Mesodermal cell (in vitro differentiated cells): ENCODE results near the gene C15orf61.

ENCODE experiments used
- H3K27ac ChIP-seq: 2 replicates; pipeline ENCODE4 v1.7.0; 2013; ENCODE audit warnings: mild to moderate bottlenecking, low read depth, low read length, moderate library complexity; ENCODE audit not compliant: severe bottlenecking
- H3K36me3 ChIP-seq: 2 replicates; pipeline ENCODE4 v1.7.1; 2013; ENCODE audit warnings: mild to moderate bottlenecking, low read length, moderate library complexity; ENCODE audit not compliant: control insufficient read depth, insufficient read depth
- H3K4me1 ChIP-seq: one replicate; pipeline ENCODE4 v1.7.1; 2013; ENCODE audit warnings: mild to moderate bottlenecking, low read length; ENCODE audit not compliant: insufficient read depth, control insufficient read depth, poor library complexity, severe bottlenecking
- H3K4me3 ChIP-seq: 2 replicates; pipeline ENCODE4 v1.7.0; 2013; ENCODE audit warnings: low read length, control low read depth, mild to moderate bottlenecking; ENCODE audit not compliant: insufficient read depth, poor library complexity, severe bottlenecking; ENCODE audit errors: extremely low read depth
- H3K9me3 ChIP-seq: 2 replicates; pipeline ENCODE4 v1.7.1; 2013; ENCODE audit warnings: mild to moderate bottlenecking, low read length, moderate library complexity; ENCODE audit not compliant: control insufficient read depth
- WGBS, 2 experiments: methylation state at CpG; one replicate each; pipeline ENCODE4 v1.1.5; 2013; ENCODE audit warnings: missing lambda C conversion rate in 2 of 2; ENCODE audit not compliant: insufficient coverage in 2 of 2; 5-methylcytosine and 5-hydroxymethylcytosine counted together

The C15orf61 gene

GRCh38 chr15:67504796-67505195 is 16.1 kb upstream of the C15orf61 start:
- no peaks in the 10 kb centered on the region for H3K9me3 ChIP-seq
- H3K36me3 ChIP-seq = no peaks in the 10 kb centered on the region
- WGBS, 2 experiments = 90 to 95% methylated on average over 2 to 5 of the region's 5 CpGs
- H3K4me3 ChIP-seq = no peak overlapping the region
- H3K4me1 ChIP-seq = no peaks in the 10 kb centered on the region
- no peak overlapping the region for H3K27ac ChIP-seq

DNA sequence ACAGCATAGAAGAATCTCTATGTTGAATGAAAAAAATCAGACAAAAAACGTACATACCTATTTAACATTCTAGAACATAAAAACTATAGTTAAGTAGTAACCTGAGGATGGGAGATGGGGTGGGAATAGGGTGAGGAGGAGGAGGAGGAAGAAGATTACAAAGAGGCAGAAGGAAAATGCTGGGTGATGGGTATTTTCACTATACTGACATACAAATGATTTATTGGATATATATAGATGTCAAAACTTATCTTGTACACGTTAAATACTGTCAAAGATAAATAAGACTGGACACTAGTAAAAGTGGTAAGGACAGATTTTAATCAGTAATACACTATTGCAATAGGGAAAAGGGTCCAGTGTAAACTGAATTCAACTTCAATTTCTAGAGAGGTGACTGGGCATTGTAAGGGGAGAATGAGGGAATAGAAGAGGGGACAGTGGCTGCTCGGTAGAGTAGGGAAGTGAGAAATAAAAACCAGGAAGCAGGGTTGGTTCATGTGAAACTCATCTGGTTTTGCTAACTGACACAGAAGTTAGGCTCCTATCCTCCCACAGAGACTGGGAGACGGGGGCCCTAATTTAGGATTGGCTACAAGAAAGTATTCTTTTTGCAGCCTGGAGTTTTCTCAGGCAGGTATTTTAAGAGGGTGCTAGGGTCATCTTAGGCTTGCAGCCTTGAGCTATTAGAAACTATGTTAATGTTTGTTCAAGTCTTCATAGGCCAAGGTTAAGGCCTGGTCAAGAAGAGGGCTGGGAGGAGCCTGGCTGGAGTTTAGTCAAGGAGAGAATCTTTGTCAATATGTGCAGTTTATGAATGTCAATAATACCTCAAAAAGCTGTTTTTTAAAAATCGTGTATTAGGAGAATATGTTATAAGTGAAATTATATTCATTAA is 15.0 kb upstream of the C15orf61 start:
- no peak overlapping the region for H3K27ac ChIP-seq
- no peak overlapping the region for H3K4me3 ChIP-seq
- 85 to 90% methylated on average over 1 to 2 of the region's 5 CpGs for WGBS, 2 experiments
- peaks cover 3% of the 10 kb centered on the region for H3K4me1 ChIP-seq
- H3K9me3 ChIP-seq = no peaks in the 10 kb centered on the region
- no peaks in the 10 kb centered on the region for H3K36me3 ChIP-seq

- H3K4me1 ChIP-seq = peaks cover 5% of the 10 kb centered on the region
- 98% methylated on average over 6 of the region's 11 CpGs; no CpG with 5 or more reads in 1 of the 2 experiments for WGBS, 2 experiments
These were observed 13.9 kb upstream of the C15orf61 start for GRCh38 chr15:67506775-67507747.

DNA sequence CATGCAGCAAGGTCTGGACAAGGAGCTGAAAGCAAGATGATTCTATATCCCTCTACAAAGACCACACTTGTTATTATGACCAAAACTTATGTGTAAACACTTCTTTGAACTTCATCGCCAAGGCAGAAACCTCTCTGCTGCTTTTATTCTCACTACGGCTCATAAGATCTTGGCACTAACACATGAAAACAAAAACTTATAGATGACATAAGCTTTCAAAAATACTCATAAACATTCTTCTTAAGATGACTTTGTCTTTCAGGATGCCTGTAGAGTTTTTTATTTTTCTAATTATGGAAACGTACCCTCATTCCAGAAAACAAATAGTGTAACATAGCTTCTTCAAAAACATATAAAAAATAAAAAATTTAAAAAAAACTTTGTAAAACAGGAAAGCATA is 12.5 kb upstream of the C15orf61 start:
- H3K4me1 ChIP-seq = peaks cover 5% of the 10 kb centered on the region
- WGBS, 2 experiments = 100% methylated on average over 2 of the region's 3 CpGs
- H3K4me3 ChIP-seq = no peak overlapping the region
- no peak overlapping the region for H3K27ac ChIP-seq
- no peaks in the 10 kb centered on the region for H3K9me3 ChIP-seq
- H3K36me3 ChIP-seq = peaks cover 4% of the 10 kb centered on the region

More at GRCh38 chr15:67506775-67507747, 13.9 kb upstream of the C15orf61 start:
- H3K36me3 ChIP-seq = no peaks in the 10 kb centered on the region
- H3K4me3 ChIP-seq = no peak overlapping the region
- H3K9me3 ChIP-seq = no peaks in the 10 kb centered on the region
- H3K27ac ChIP-seq = no peak overlapping the region

GRCh38 chr15:67509918-67510317 is 11.0 kb upstream of the C15orf61 start:
- no peak overlapping the region for H3K4me3 ChIP-seq
- peaks cover 5% of the 10 kb centered on the region for H3K4me1 ChIP-seq
- no peaks in the 10 kb centered on the region for H3K9me3 ChIP-seq
- H3K36me3 ChIP-seq = peaks cover 4% of the 10 kb centered on the region
- H3K27ac ChIP-seq = no peak overlapping the region
- 97 to 100% methylated on average over 4 of the region's 4 CpGs for WGBS, 2 experiments

GRCh38 chr15:67510597-67511190 is 10.2 kb upstream of the C15orf61 start:
- 93% methylated on average over 6 of the region's 7 CpGs; no CpG with 5 or more reads in 1 of the 2 experiments for WGBS, 2 experiments
- Histone ChIP-seq H3K36me3 (peaks cover 4% of the 10 kb centered on the region), H3K27ac (no peak overlapping the region), H3K4me1 (peaks cover 5% of the 10 kb centered on the region), H3K9me3 (no peaks in the 10 kb centered on the region), H3K4me3 (no peak overlapping the region)

- Histone ChIP-seq H3K27ac (no peak overlapping the region), H3K9me3 (no peaks in the 10 kb centered on the region), H3K36me3 (peaks cover 4% of the 10 kb centered on the region), H3K4me1 (peaks cover 5% of the 10 kb centered on the region), H3K4me3 (no peak overlapping the region)
- WGBS, 2 experiments = no CpG with 5 or more reads among the region's 3 CpGs
These were observed 9.3 kb upstream of the C15orf61 start for GRCh38 chr15:67511606-67512005.

GRCh38 chr15:67512140-67512539 is 8.8 kb upstream of the C15orf61 start:
- WGBS, 2 experiments = no CpG with 5 or more reads among the region's 3 CpGs
- no peak overlapping the region for H3K4me3 ChIP-seq
- no peaks in the 10 kb centered on the region for H3K9me3 ChIP-seq
- peaks cover 4% of the 10 kb centered on the region for H3K36me3 ChIP-seq
- peaks cover 5% of the 10 kb centered on the region for H3K4me1 ChIP-seq
- H3K27ac ChIP-seq = no peak overlapping the region

DNA sequence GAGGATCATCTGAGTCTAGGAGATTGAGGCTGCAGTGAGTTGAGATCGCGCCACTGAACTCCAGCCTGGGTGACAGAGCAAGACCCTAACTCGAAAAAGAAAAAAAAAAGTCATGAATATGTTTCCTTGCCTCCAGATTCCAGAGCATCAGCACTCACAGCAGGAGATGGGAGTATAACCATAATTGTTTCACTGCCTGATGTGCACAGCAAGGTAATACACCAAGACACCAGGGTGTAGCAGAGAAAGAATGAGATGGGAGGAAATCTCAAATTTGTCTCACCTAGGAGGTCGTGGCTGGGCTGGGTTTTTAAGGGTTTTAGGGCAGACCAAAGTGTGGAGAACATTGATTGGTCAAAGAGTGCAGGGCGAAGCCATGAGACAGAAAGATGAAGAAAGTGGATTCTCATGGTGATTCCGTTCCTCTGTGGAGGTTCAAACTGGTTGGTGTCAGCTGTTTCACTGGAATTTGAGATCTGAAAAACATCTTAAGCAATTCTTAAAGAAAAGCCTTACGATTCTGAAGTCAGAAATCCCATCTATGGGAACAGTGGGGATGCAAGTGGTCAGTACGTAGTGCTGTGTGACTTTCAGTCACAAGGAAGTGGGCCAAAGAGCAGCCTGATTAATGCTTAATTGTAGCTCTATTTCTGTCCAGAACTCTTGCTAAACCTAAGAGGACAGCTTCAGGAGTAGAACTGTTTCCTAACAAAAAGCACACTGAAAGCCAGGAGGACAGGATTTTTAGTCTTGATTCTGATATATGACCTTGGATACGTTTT is 7.8 kb upstream of the C15orf61 start:
- H3K27ac ChIP-seq = no peak overlapping the region
- no peaks in the 10 kb centered on the region for H3K9me3 ChIP-seq
- peaks cover 4% of the 10 kb centered on the region for H3K36me3 ChIP-seq
- peaks cover 5% of the 10 kb centered on the region for H3K4me1 ChIP-seq
- no peak overlapping the region for H3K4me3 ChIP-seq
- 82 to 83% methylated on average over 6 to 8 of the region's 9 CpGs for WGBS, 2 experiments

- H3K9me3 ChIP-seq = no peaks in the 10 kb centered on the region
- H3K27ac ChIP-seq = no peak overlapping the region
- peaks cover 5% of the 10 kb centered on the region for H3K4me1 ChIP-seq
- peaks cover 4% of the 10 kb centered on the region for H3K36me3 ChIP-seq
- 100% methylated on average over 1 to 3 of the region's 3 CpGs for WGBS, 2 experiments
- H3K4me3 ChIP-seq = no peak overlapping the region
These were observed 5.8 kb upstream of the C15orf61 start for GRCh38 chr15:67515090-67515489.
